IMR-90 (cell line): ENCODE data around the gene NELL2. TPM values are rescaled to one million over a fixed set of nuclear protein-coding genes. Genes with fewer than 3 reads are reported as not detected.

Source experiments
- ATAC-seq: fragments of 200-7000 bp; cut with Tn5 transposase; 2 replicates; pipeline ENCODE4 v1.9.1; 2020; ENCODE audit warnings: low read depth, mild to moderate bottlenecking, moderate library complexity
- BruUV-seq: library from RNA; stranded (reverse); fragments of 400-500 nt; replicated peaks from 2 replicates; lab custom pipeline; 2021; lab: Mats Ljungman, UMichigan
- CTCF ChIA-PET: fragments of 300-600 bp; formaldehyde crosslinking; extraction: SDS; loops from one replicate; lab custom pipeline; 2021; ENCODE audit warnings: antibody characterized with exemption; lab: Yijun Ruan, JAX
- POLR2A ChIA-PET: fragments of 300-600 bp; sonication (Branson Sonifier 250); formaldehyde crosslinking; loops from one replicate; lab custom pipeline; 2022; ENCODE audit warnings: antibody characterized with exemption; ENCODE audit not compliant: unreplicated experiment; lab: Charles Lee
- DNase-seq: peaks from one replicate; pipeline ENCODE4 v3.0.0; 2013
- H2AFZ ChIP-seq: replicated peaks from 2 replicates; pipeline ENCODE3; 2013; ENCODE audit warnings: low read length, mild to moderate bottlenecking; ENCODE audit not compliant: poor library complexity
- H2AK5ac ChIP-seq: 2 replicates; pipeline ENCODE4 v1.6.1; 2013; ENCODE audit warnings: low read depth, low read length, inconsistent platforms
- H2AK9ac ChIP-seq: replicated peaks from 2 replicates; pipeline ENCODE3; 2013; ENCODE audit warnings: mild to moderate bottlenecking, low read depth, low read length, moderate library complexity; ENCODE audit not compliant: poor library complexity
- H2BK120ac ChIP-seq: 2 replicates; pipeline ENCODE4 v1.6.1; 2013; ENCODE audit warnings: low read depth, low read length, inconsistent platforms
- H2BK15ac ChIP-seq: 3 replicates; pipeline ENCODE4 v1.6.1; 2013; ENCODE audit warnings: low read depth, low read length, inconsistent platforms
- H2BK20ac ChIP-seq: 2 replicates; pipeline ENCODE4 v1.6.1; 2013; ENCODE audit warnings: low read depth, mild to moderate bottlenecking, inconsistent platforms, low read length, moderate library complexity
- H2BK5ac ChIP-seq: 2 replicates; pipeline ENCODE4 v1.6.1; 2013; ENCODE audit warnings: mild to moderate bottlenecking, low read depth, low read length, inconsistent platforms; ENCODE audit not compliant: poor library complexity, severe bottlenecking
- H3K14ac ChIP-seq: replicated peaks from 2 replicates; pipeline ENCODE4 v1.6.1; 2013; ENCODE audit warnings: low read depth, low read length, inconsistent platforms
- H3K18ac ChIP-seq: 2 replicates; pipeline ENCODE4 v1.6.1; 2013; ENCODE audit warnings: low read depth, low read length, control low read depth
- H3K23ac ChIP-seq: 2 replicates; pipeline ENCODE4 v1.6.1; 2013; ENCODE audit warnings: low read depth, low read length, inconsistent platforms
- H3K27ac ChIP-seq: 2 replicates; pipeline ENCODE4 v1.5.1; 2013; ENCODE audit warnings: mild to moderate bottlenecking, control low read depth, low read length; ENCODE audit not compliant: insufficient read depth
- H3K27me3 ChIP-seq: 2 replicates; pipeline ENCODE4 v1.6.1; 2013; ENCODE audit warnings: low read length; ENCODE audit not compliant: control insufficient read depth, insufficient read depth
- H3K36me3 ChIP-seq: 2 replicates; pipeline ENCODE4 v1.6.1; 2013; ENCODE audit warnings: low read length, mixed read lengths; ENCODE audit not compliant: control insufficient read depth, insufficient read depth
- H3K4ac ChIP-seq: 2 replicates; pipeline ENCODE4 v1.6.1; 2013; ENCODE audit warnings: low read depth, low read length, inconsistent platforms
- H3K4me1 ChIP-seq: 2 replicates; pipeline ENCODE4 v1.6.1; 2013; ENCODE audit warnings: low read length, mixed read lengths; ENCODE audit not compliant: control insufficient read depth, insufficient read depth
- H3K4me2 ChIP-seq: 2 replicates; pipeline ENCODE4 v1.6.1; 2013; ENCODE audit warnings: low read depth, mild to moderate bottlenecking, control low read depth, low read length, moderate library complexity
- H3K4me3 ChIP-seq: 2 replicates; pipeline ENCODE4 v1.5.1; 2013; ENCODE audit warnings: low read depth, mild to moderate bottlenecking, control low read depth, low read length, moderate library complexity; ENCODE audit not compliant: insufficient read depth
- H3K56ac ChIP-seq: 2 replicates; pipeline ENCODE4 v1.6.1; 2013; ENCODE audit warnings: low read length, inconsistent platforms; ENCODE audit not compliant: insufficient read depth; ENCODE audit errors: extremely low read depth
- H3K79me1 ChIP-seq, 2 experiments: 2 replicates each; pipeline ENCODE4 v1.6.1; 2013; ENCODE audit warnings: low read length in 2 of 2, inconsistent platforms in 1 of 2, low read depth in 1 of 2
- H3K9ac ChIP-seq: 2 replicates; pipeline ENCODE4 v1.6.1; 2013; ENCODE audit warnings: low read depth, low read length, control low read depth
- H3K9me1 ChIP-seq: 2 replicates; pipeline ENCODE4 v1.6.1; 2013; ENCODE audit warnings: low read length, inconsistent platforms; ENCODE audit not compliant: insufficient read depth
- H3K9me3 ChIP-seq: 2 replicates; pipeline ENCODE4 v1.6.1; 2013; ENCODE audit warnings: low read length; ENCODE audit not compliant: control insufficient read depth, insufficient read depth
- H4K20me1 ChIP-seq: 2 replicates; pipeline ENCODE4 v1.6.1; 2013; ENCODE audit warnings: low read length, inconsistent platforms; ENCODE audit not compliant: insufficient read depth
- H4K5ac ChIP-seq: 2 replicates; pipeline ENCODE4 v1.6.1; 2013; ENCODE audit warnings: mild to moderate bottlenecking, low read depth, low read length, control low read depth
- H4K8ac ChIP-seq, 2 experiments: 2 replicates each; pipeline ENCODE4 v1.6.1; 2013; ENCODE audit warnings: low read depth in 2 of 2, low read length in 2 of 2, control low read depth in 1 of 2, inconsistent platforms in 1 of 2
- H4K91ac ChIP-seq: 2 replicates; pipeline ENCODE4 v1.6.1; 2013; ENCODE audit warnings: low read depth, low read length, inconsistent platforms; ENCODE audit not compliant: insufficient read depth
- BHLHE40 ChIP-seq: fragments of 150-350 bp; IDR thresholded peaks from 2 replicates; pipeline ENCODE4 v1.6.1; 2016; ENCODE audit warnings: mild to moderate bottlenecking, low read depth, low read length
- CEBPB ChIP-seq: IDR thresholded peaks from 2 replicates; pipeline ENCODE4 v1.6.1; 2012; ENCODE audit warnings: low read depth, low read length, improper control_type of control experiment
- CHD1 ChIP-seq: IDR thresholded peaks from 2 replicates; pipeline ENCODE4 v1.6.1; 2012; ENCODE audit warnings: low read depth, low read length, improper control_type of control experiment
- CTCF ChIP-seq: conservative IDR thresholded peaks from 2 replicates; pipeline ENCODE4 v1.5.1; 2012; ENCODE audit warnings: mild to moderate bottlenecking, low read depth, low read length, improper control_type of control experiment
- ELK1 ChIP-seq: fragments of 150-350 bp; IDR thresholded peaks from 2 replicates; pipeline ENCODE4 v1.6.1; 2016; ENCODE audit warnings: low read depth, mild to moderate bottlenecking, low read length, moderate library complexity, borderline replicate concordance
- FOS ChIP-seq: fragments of 150-350 bp; IDR thresholded peaks from 2 replicates; pipeline ENCODE4 v1.6.1; 2016; ENCODE audit warnings: low read depth, low read length
- MAFK ChIP-seq: IDR thresholded peaks from 2 replicates; pipeline ENCODE4 v1.6.1; 2012; ENCODE audit warnings: low read depth, low read length, improper control_type of control experiment
- MAZ ChIP-seq: IDR thresholded peaks from 2 replicates; pipeline ENCODE4 v1.6.1; 2012; ENCODE audit warnings: low read depth, mild to moderate bottlenecking, low read length, improper control_type of control experiment, moderate library complexity, borderline replicate concordance
- MXI1 ChIP-seq: IDR thresholded peaks from 2 replicates; pipeline ENCODE4 v1.6.1; 2012; ENCODE audit warnings: low read depth, mild to moderate bottlenecking, low read length, moderate library complexity, borderline replicate concordance
- NFE2L2 ChIP-seq: fragments of 150-350 bp; IDR thresholded peaks from 2 replicates; pipeline ENCODE4 v1.6.1; 2016; ENCODE audit warnings: low read depth, mild to moderate bottlenecking, low read length
- POLR2A ChIP-seq: IDR thresholded peaks from 2 replicates; pipeline ENCODE4 v1.6.1; 2012; ENCODE audit warnings: mild to moderate bottlenecking, low read depth, low read length
- RAD21 ChIP-seq: IDR thresholded peaks from 2 replicates; pipeline ENCODE4 v1.6.1; 2012; ENCODE audit warnings: low read length, improper control_type of control experiment
- RCOR1 ChIP-seq: IDR thresholded peaks from 2 replicates; pipeline ENCODE4 v1.6.1; 2012; ENCODE audit warnings: mild to moderate bottlenecking, low read length, improper control_type of control experiment; ENCODE audit not compliant: insufficient replicate concordance
- RFX5 ChIP-seq: IDR thresholded peaks from 2 replicates; pipeline ENCODE4 v1.8.0; 2012; ENCODE audit warnings: low read depth, mild to moderate bottlenecking, low read length, moderate library complexity
- SMC3 ChIP-seq: fragments of 150-350 bp; IDR thresholded peaks from 2 replicates; pipeline ENCODE4 v1.6.1; 2016; ENCODE audit warnings: low read depth, mild to moderate bottlenecking, antibody characterized with exemption, low read length, moderate library complexity
- USF2 ChIP-seq: fragments of 150-350 bp; IDR thresholded peaks from 2 replicates; pipeline ENCODE4 v1.6.1; 2017; ENCODE audit warnings: mild to moderate bottlenecking, antibody characterized with exemption, low read length, low read depth
- WGBS, 2 experiments: methylation state at CpG; one replicate each; pipeline versions ENCODE4 v1.1.5 to v1.1.7; 2013; ENCODE audit warnings: missing lambda C conversion rate in 2 of 2; ENCODE audit not compliant: insufficient read length in 1 of 2; ENCODE audit errors: extremely low coverage in 2 of 2; 5-methylcytosine and 5-hydroxymethylcytosine counted together
- dilution Hi-C: fragments of 300-500 bp; cut with HindIII; formaldehyde crosslinking; loops from one replicate; pipeline ENCODE4 v1.14.3; 2018; ENCODE audit warnings: low sequenced_read_pairs; ENCODE audit not compliant: unreplicated experiment
- in situ Hi-C: fragments of 300-500 bp; cut with MboI; formaldehyde crosslinking; loops from 3 replicates; pipeline ENCODE4 v1.14.3; 2019; ENCODE audit warnings: low sequenced_read_pairs, inconsistent platforms, mixed read lengths
- intact Hi-C: fragments of 100-400 bp; cut with micrococcal nuclease; formaldehyde crosslinking; loops from 2 replicates; pipeline ENCODE4 v1.10.0; 2022
- polyA plus RNA-seq, 3 experiments: library from polyadenylated mRNA; depleted of rRNA; stranded (reverse); fragments of >200 nt; gene quantifications; 2 replicates each; pipeline ENCODE4 v1.2.3, GENCODE V29; 2012; ENCODE audit warnings: low replicate concordance in 1 of 3
- total RNA-seq: library from RNA; depleted of rRNA; stranded (reverse); fragments of >200 nt; gene quantifications from 2 replicates; pipeline ENCODE4 v1.2.3, GENCODE V29; 2012

NELL2 gene
- total and polyA plus RNA-seq, 2 of the 4 experiments (the other 2 are of a cell fraction), result 0.18 to 0.26 TPM

GRCh38 chr12:44519931-44520330 lies 356.2 kb downstream of the NELL2 start:
- Histone ChIP-seq H2AK9ac (no peak overlapping the region), H4K20me1 (no peaks in the 10 kb centered on the region), H2BK20ac (no peak overlapping the region), H3K27ac (no peak overlapping the region), H3K4ac (no peak overlapping the region), H3K9me3 (no peaks in the 10 kb centered on the region), H4K8ac (no peak overlapping the region), H2BK15ac (no peak overlapping the region), H3K9ac (no peak overlapping the region), H3K23ac (no peak overlapping the region), H3K4me2 (no peak overlapping the region), H3K4me1 (no peaks in the 10 kb centered on the region), H3K79me1 (no peaks in the 10 kb centered on the region), H2AK5ac (no peak overlapping the region), H3K27me3 (no peaks in the 10 kb centered on the region), H4K5ac (no peak overlapping the region), H2BK120ac (no peak overlapping the region), H2BK5ac (no peak overlapping the region), H3K36me3 (no peaks in the 10 kb centered on the region), H4K91ac (no peak overlapping the region), H3K4me3 (no peak overlapping the region), H3K14ac (no peak overlapping the region), H2AFZ (no peak overlapping the region), H3K9me1 (no peaks in the 10 kb centered on the region), H3K18ac (no peak overlapping the region), H3K56ac (no peak overlapping the region)
- intact Hi-C loops, result no loop called here
- no peak for DNase-seq
- WGBS, 2 experiments, result 80% methylated on average over 1 of the region's 6 CpGs; no CpG with 5 or more reads in 1 of the 2 experiments
- ChIA-PET POLR2A (no interaction called here), CTCF (no interaction called here)
- TF ChIP-seq ELK1, result no peak
- no peak for TF ChIP-seq SMC3
- no peak for TF ChIP-seq CHD1
- TF ChIP-seq MXI1, result no peak
- no peak for TF ChIP-seq NFE2L2
- TF ChIP-seq RCOR1, result no peak
- no peak for TF ChIP-seq MAFK
- no peak for TF ChIP-seq RAD21
- TF ChIP-seq FOS, result no peak
- TF ChIP-seq RFX5, result no peak
- TF ChIP-seq BHLHE40, result no peak
- TF ChIP-seq POLR2A, result no peak
- no peak for TF ChIP-seq MAZ
- TF ChIP-seq USF2, result no peak
- TF ChIP-seq CEBPB, result no peak
- TF ChIP-seq CTCF, result no peak
- ATAC-seq, result no peak
- dilution Hi-C loops, result no loop called here
- BruUV-seq, result no TSS peak
- in situ Hi-C loops, result no loop called here
